ENCODE results near the gene JAM2.

DNA sequence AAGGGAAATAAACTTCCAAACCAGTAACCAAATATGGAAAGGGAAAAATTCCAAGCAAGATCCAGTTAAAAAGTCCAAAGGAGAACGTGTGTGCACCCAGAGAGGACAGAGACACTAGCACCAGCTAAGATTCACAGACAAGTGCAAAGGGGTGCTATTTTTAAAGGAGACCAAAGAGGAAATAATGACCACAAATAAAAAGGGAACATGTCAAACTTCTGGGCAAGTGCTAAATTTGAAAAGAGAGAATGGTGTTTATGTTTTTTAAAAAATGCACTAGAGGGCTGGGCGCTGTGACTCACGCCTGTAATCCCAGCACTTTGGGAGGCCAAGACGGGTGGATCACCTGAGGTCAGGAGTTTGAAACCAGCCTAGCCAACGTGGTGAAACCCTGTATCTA, 8.6 kb downstream of the JAM2 start:
- TF ChIP-seq EZH2 (IDR thresholded peaks at IDR 0.05): no peak
- TF ChIP-seq SP1 (IDR thresholded peaks at IDR 0.05; ENCODE audit: low read depth): no peak
- TF ChIP-seq SRF (IDR thresholded peaks at IDR 0.05; ENCODE audit: low read depth): no peak
- TF ChIP-seq POLR2A (IDR thresholded peaks at IDR 0.05; ENCODE audit: borderline replicate concordance, extremely low read depth, insufficient read depth, insufficient read length): no peak
- no peak for TF ChIP-seq ZFX (IDR thresholded peaks at IDR 0.05)
- no peak for TF ChIP-seq CTCF (IDR thresholded peaks at IDR 0.05 in 2 of 3, conservative IDR thresholded peaks at IDR 0.05 in 1 of 3; ENCODE audit: borderline replicate concordance in 1 of 3, insufficient read depth in 1 of 3, low read depth in 2 of 3, low read length in 2 of 3)
- TF ChIP-seq, protein P1, sequence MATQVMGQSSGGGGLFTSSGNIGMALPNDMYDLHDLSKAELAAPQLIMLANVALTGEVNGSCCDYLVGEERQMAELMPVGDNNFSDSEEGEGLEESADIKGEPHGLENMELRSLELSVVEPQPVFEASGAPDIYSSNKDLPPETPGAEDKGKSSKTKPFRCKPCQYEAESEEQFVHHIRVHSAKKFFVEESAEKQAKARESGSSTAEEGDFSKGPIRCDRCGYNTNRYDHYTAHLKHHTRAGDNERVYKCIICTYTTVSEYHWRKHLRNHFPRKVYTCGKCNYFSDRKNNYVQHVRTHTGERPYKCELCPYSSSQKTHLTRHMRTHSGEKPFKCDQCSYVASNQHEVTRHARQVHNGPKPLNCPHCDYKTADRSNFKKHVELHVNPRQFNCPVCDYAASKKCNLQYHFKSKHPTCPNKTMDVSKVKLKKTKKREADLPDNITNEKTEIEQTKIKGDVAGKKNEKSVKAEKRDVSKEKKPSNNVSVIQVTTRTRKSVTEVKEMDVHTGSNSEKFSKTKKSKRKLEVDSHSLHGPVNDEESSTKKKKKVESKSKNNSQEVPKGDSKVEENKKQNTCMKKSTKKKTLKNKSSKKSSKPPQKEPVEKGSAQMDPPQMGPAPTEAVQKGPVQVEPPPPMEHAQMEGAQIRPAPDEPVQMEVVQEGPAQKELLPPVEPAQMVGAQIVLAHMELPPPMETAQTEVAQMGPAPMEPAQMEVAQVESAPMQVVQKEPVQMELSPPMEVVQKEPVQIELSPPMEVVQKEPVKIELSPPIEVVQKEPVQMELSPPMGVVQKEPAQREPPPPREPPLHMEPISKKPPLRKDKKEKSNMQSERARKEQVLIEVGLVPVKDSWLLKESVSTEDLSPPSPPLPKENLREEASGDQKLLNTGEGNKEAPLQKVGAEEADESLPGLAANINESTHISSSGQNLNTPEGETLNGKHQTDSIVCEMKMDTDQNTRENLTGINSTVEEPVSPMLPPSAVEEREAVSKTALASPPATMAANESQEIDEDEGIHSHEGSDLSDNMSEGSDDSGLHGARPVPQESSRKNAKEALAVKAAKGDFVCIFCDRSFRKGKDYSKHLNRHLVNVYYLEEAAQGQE (IDR thresholded peaks at IDR 0.05; ENCODE audit: low read depth): no peak

All from HCT116 (cell line).